WERI-Rb-1 (cell line): Measurements from ENCODE around the gene WFIKKN2.
A peak's percentile ranks its signal among the peaks of the same experiment; 100 is the strongest.

ENCODE experiments used
- DNase-seq: peaks from one replicate; pipeline ENCODE4 v3.0.0-alpha.2; 2020
- H3K27ac ChIP-seq: fragments of 250-450 bp; sonication (Bioruptor Pico); 2 replicates; pipeline ENCODE4 v1.5.1; 2020; ENCODE audit warnings: mild to moderate bottlenecking, moderate library complexity
- H3K27me3 ChIP-seq: fragments of 250-450 bp; sonication (Bioruptor Pico); 2 replicates; pipeline ENCODE4 v1.5.1; 2021; ENCODE audit warnings: mild to moderate bottlenecking, low read depth, moderate library complexity; ENCODE audit not compliant: insufficient read depth, severe bottlenecking
- H3K36me3 ChIP-seq: fragments of 250-450 bp; sonication (Bioruptor Pico); 2 replicates; pipeline ENCODE4 v1.5.1; 2020; ENCODE audit warnings: mild to moderate bottlenecking, moderate library complexity
- H3K4me3 ChIP-seq: 2 replicates; pipeline ENCODE4 v1.5.1; 2011; ENCODE audit warnings: low read depth, mild to moderate bottlenecking, control low read depth, low read length
- H3K9me3 ChIP-seq: fragments of 250-450 bp; sonication (Bioruptor Pico); 2 replicates; pipeline ENCODE4 v1.5.1; 2021; ENCODE audit warnings: mild to moderate bottlenecking, moderate library complexity; ENCODE audit not compliant: severe bottlenecking
- TF ChIP-seq, protein P1 (sequence below): IDR thresholded peaks from 2 replicates; pipeline ENCODE4 v1.5.1; 2011; ENCODE audit warnings: low read depth, mild to moderate bottlenecking, control low read depth, inconsistent platforms, low read length

WFIKKN2 gene

DNA sequence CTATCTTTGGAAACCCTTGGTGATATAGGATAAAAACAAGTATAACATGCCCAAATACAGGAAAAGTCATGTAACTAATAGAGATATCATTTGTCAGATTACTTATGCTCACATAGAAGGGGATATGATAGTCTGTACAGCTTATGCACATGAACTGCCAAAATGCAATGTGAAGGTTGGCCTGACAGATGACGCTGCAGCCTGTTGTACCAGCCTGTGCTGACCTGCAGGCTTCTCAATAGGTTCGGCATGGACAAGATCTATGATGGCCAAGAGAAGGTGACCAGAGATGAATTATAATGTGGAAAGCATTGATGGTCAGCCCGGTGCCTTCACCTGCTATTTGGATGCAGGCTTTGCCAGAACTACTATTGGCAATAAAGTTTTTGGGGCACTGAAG lies 12.7 kb downstream of the WFIKKN2 start:
- Histone ChIP-seq H3K9me3 (no peaks in the 10 kb centered on the region), H3K4me3 (no peak overlapping the region), H3K27ac (no peak overlapping the region), H3K36me3 (no peaks in the 10 kb centered on the region), H3K27me3 (no peaks in the 10 kb centered on the region)
- no peak for DNase-seq
- TF ChIP-seq, protein P1, sequence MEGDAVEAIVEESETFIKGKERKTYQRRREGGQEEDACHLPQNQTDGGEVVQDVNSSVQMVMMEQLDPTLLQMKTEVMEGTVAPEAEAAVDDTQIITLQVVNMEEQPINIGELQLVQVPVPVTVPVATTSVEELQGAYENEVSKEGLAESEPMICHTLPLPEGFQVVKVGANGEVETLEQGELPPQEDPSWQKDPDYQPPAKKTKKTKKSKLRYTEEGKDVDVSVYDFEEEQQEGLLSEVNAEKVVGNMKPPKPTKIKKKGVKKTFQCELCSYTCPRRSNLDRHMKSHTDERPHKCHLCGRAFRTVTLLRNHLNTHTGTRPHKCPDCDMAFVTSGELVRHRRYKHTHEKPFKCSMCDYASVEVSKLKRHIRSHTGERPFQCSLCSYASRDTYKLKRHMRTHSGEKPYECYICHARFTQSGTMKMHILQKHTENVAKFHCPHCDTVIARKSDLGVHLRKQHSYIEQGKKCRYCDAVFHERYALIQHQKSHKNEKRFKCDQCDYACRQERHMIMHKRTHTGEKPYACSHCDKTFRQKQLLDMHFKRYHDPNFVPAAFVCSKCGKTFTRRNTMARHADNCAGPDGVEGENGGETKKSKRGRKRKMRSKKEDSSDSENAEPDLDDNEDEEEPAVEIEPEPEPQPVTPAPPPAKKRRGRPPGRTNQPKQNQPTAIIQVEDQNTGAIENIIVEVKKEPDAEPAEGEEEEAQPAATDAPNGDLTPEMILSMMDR, result peak; percentile 40; the same call in 1 of the 2 replicates

DNA sequence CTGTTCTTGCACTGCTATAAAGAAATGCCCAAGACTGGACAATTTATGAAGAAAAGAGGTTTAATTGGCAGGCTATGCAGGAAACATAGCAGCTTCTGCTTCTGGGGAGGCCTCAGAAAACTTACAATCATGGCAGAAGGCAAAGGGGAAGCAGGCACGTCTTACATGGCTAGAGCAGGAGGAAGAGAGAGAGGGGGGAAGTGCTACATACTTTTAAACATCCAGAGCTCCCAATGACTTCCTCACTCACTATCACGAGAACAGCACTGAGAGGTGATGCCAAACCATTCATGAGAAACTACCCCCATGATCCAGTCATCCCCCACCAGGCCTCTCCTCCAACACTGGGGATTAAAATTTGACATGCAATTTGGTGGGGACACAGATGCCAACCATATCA lies 13.3 kb downstream of the WFIKKN2 start:
- Histone ChIP-seq H3K27ac (no peak overlapping the region), H3K4me3 (no peak overlapping the region), H3K27me3 (no peaks in the 10 kb centered on the region), H3K9me3 (no peaks in the 10 kb centered on the region), H3K36me3 (no peaks in the 10 kb centered on the region)
- TF ChIP-seq, protein P1, result no peak
- DNase-seq, result no peak

DNA sequence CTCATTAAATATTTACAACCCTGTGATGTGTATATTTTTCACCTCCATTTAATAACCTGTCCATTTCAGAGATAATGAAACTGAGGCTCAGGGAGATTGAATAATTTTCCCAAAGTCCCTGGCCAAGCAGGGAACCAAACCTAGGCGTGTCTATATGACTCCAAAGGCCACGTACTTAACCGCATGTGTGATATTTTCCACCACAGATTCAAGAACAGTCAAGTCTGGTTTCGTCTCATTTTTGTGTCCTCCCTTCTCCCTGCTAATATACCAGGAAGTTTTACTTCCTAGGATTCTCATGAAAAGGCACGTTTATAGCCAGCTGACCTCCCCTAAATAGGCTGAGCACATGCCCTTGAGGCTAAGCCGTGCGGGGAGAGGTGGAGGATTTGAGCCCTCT lies 15.3 kb downstream of the WFIKKN2 start:
- H3K27ac ChIP-seq, result no peak overlapping the region; the same call in 1 of the 2 replicates
- H3K36me3 ChIP-seq, result no peaks in the 10 kb centered on the region
- no peak overlapping the region for H3K4me3 ChIP-seq
- H3K9me3 ChIP-seq, result no peaks in the 10 kb centered on the region
- DNase-seq, result no peak
- H3K27me3 ChIP-seq, result no peaks in the 10 kb centered on the region
- TF ChIP-seq, protein P1, result no peak

DNA sequence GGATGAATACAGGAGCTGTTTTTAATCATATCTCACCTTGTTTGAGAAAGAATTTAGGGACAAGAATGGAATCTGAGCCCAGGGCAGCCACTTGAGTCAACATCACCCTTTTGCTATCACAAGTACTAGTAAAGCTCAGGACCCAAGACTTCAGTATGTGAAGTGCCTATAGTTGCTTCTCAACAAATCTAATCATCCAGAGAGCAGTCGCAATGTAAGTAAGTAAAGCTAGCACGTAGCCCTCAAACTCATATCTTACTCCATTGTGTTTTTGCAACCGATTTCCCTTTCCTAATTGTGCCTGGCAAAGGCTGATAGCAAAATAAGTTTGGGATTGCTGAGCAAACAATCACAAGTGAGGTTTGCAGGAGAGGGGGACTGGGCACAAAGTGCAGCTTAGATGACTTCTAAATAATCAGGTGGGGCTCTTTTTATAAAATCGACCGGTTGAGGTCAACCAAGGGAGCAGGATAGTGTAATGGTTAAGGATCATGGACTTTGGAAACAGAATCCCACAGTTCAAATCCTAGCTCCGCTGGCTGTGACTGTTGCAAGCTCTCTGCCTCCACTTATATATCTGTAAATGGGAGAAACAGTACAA lies 17.7 kb downstream of the WFIKKN2 start:
- TF ChIP-seq, protein P1, result no peak
- no peak for DNase-seq
- Histone ChIP-seq H3K4me3 (no peak overlapping the region), H3K9me3 (no peaks in the 10 kb centered on the region), H3K36me3 (no peaks in the 10 kb centered on the region), H3K27ac (no peak overlapping the region), H3K27me3 (no peaks in the 10 kb centered on the region)

DNA sequence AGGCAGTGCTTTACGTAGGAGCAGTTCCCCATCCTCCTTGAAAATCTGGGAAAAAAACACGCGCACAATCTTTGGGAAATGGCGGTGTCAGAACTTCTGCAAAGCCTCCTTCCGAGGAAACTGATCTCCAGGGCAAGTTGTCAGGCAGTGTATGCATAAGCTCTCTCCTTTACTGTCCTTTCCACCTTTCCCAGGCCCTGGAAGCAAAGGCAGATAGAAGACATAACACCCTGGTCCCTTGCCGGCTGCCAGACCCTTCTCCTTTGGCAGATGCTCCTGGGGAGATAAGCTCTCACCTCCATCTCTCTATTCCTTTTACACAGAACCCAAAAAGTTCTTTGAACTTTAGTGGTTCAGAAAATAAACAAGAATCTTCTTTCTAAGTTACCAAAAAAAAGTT lies 18.4 kb downstream of the WFIKKN2 start:
- TF ChIP-seq, protein P1, result no peak
- no peaks in the 10 kb centered on the region for H3K36me3 ChIP-seq
- no peaks in the 10 kb centered on the region for H3K27me3 ChIP-seq
- DNase-seq, result no peak
- no peak overlapping the region for H3K4me3 ChIP-seq
- no peak overlapping the region for H3K27ac ChIP-seq
- no peaks in the 10 kb centered on the region for H3K9me3 ChIP-seq
